Measurements from ENCODE around the gene NRG3.

Gene NRG3

GRCh38 chr10:82736305-82736704 lies 861.3 kb downstream of the NRG3 start:
- TF ChIP-seq, protein P1, sequence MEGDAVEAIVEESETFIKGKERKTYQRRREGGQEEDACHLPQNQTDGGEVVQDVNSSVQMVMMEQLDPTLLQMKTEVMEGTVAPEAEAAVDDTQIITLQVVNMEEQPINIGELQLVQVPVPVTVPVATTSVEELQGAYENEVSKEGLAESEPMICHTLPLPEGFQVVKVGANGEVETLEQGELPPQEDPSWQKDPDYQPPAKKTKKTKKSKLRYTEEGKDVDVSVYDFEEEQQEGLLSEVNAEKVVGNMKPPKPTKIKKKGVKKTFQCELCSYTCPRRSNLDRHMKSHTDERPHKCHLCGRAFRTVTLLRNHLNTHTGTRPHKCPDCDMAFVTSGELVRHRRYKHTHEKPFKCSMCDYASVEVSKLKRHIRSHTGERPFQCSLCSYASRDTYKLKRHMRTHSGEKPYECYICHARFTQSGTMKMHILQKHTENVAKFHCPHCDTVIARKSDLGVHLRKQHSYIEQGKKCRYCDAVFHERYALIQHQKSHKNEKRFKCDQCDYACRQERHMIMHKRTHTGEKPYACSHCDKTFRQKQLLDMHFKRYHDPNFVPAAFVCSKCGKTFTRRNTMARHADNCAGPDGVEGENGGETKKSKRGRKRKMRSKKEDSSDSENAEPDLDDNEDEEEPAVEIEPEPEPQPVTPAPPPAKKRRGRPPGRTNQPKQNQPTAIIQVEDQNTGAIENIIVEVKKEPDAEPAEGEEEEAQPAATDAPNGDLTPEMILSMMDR (IDR thresholded peaks at IDR 0.05; ENCODE audit: insufficient read depth, low read depth, low read length, missing control alignments) = no peak
- DNase-seq (ENCODE audit: low read depth) = no peak
- H3K4me3 ChIP-seq (ENCODE audit: low read depth, low read length) = no peak overlapping the region

DNA sequence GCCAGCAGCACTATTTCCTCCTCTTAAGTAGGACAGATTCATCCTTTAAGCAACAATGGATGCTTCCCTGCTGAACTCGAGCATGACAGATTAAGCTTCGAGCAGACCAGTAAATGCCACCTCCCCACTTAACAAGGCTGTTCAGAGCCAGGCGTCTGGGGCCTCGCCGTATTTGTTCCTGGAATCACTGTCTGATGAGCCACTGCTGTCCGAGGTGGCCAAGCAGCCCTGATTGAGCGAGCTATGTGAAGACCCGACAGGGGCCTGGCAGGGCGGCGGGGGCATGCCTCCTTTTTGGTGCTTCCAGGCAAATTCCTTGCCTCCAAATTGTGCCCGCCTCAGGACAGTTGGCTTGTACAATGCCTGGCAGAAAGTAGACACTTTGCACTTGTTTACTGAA lies 862.6 kb downstream of the NRG3 start:
- DNase-seq (ENCODE audit: low read depth) = no peak
- no peak overlapping the region for H3K4me3 ChIP-seq (ENCODE audit: low read depth, low read length)
- TF ChIP-seq, protein P1 (IDR thresholded peaks at IDR 0.05; ENCODE audit: insufficient read depth, low read depth, low read length, missing control alignments) = no peak

DNA sequence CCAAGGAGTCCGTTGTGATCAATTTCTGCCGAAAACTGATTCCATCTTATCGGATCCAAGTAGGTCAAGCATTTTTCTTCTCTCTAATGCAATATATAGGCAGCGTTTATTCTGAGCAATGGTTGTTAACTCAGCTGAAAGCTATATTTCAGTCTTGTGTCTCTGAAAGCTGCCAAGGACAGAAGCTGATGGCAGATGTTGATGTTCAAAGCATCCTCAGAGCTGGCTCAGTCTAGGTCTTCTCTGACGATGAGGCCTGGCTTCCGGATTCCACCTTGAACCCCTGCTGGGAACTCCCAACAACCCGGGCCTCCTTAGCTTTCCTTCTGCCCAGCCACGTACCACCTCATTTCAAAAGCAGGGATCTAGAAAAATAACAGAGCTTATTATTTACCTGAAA lies 863.6 kb downstream of the NRG3 start:
- no peak overlapping the region for H3K4me3 ChIP-seq (ENCODE audit: low read depth, low read length)
- DNase-seq (ENCODE audit: low read depth) = no peak
- TF ChIP-seq, protein P1 (IDR thresholded peaks at IDR 0.05; ENCODE audit: insufficient read depth, low read depth, low read length, missing control alignments) = no peak

DNA sequence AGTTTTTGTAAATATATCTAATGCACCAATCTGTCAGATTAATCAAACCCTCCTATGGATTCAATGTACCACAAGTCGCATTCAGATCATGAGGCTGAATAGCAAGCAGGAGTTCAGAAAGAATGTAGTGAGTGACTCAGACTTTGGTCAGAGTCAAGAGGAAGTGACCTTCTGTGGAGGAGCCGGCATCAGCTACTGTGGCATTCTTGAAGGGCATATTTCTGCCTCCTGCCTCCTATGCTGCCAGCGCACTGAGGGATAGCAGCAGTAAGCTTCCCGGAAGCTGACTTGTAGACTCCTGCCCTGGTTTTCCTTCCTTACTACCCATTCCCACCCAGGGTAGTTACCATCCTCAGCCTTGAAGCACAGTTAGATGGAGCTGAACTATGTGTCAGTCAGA lies 867.5 kb downstream of the NRG3 start:
- TF ChIP-seq, protein P1 (IDR thresholded peaks at IDR 0.05; ENCODE audit: insufficient read depth, low read depth, low read length, missing control alignments) = no peak
- DNase-seq (ENCODE audit: low read depth) = no peak
- H3K4me3 ChIP-seq (ENCODE audit: low read depth, low read length) = no peak overlapping the region

DNA sequence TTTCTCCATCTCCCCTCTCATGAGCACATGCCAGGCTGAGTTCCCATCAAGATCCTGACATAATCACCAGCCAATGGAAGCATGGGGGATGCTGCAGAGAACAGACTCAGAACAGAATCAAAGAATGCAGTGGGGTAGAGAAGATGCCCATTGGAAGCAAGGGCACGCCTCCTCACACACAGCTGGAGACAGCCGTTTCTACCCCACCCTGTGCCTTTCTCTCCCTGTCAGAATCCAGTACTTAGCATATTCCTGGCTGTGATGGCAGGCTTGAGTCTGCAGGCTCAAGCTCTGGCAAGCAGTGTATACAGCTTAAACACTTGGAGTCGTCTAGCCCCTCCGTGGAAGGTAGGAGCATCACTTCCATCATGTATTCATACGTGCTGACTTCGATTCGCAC lies 867.9 kb downstream of the NRG3 start:
- TF ChIP-seq, protein P1 (IDR thresholded peaks at IDR 0.05; ENCODE audit: insufficient read depth, low read depth, low read length, missing control alignments) = no peak
- DNase-seq (ENCODE audit: low read depth) = no peak
- H3K4me3 ChIP-seq (ENCODE audit: low read depth, low read length) = no peak overlapping the region

DNA sequence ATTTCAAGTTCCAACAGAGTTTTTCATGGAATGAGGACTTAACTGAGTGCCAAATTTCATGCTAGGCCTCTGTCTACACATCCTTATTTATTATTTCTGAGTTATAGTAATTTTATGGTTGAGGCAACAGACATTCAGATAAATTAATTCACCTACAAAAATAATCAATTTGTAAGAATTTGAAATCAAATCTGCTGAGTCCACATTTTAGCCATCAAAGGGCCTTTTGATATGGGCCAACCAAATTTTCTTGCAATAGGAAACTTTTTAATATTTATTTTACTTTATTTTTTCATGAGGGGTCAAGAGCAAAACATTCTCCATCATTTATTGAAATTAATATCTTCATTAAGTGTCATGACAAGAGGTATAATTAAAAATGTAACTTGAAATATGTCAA lies 875.5 kb downstream of the NRG3 start:
- no peak for DNase-seq (ENCODE audit: low read depth)
- TF ChIP-seq, protein P1 (IDR thresholded peaks at IDR 0.05; ENCODE audit: insufficient read depth, low read depth, low read length, missing control alignments) = no peak
- H3K4me3 ChIP-seq (ENCODE audit: low read depth, low read length) = no peak overlapping the region

DNA sequence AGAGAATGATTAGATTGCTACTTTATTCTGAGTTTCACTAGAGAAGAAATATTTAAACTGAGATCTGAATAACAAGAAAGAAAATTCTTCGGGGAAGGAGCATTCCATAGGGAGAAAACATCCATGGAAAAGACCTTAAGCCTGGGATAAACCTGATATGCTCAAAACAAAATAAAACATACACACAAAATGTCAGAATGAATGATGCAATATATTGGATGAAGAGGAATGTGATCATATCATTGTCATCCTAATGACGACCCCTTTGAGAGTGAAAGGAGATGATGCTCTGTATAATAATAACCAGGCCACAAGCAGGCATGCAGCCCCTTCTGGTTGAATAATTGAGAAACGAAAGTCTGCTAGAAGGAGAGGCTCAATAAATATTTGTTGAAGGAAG lies 882.4 kb downstream of the NRG3 start:
- no peak for DNase-seq (ENCODE audit: low read depth)
- no peak overlapping the region for H3K4me3 ChIP-seq (ENCODE audit: low read depth, low read length)

More for the DNA sequence above, 882.4 kb downstream of the NRG3 start:
- TF ChIP-seq, protein P1 (IDR thresholded peaks at IDR 0.05; ENCODE audit: insufficient read depth, low read depth, low read length, missing control alignments) = no peak

Measured in GM12865 (cell line).